C4-2B (cell line): ENCODE results near the gene OR10A2.

Experiments used
- ZFX ChIP-seq: fragments of 450-650 bp; IDR thresholded peaks from 2 replicates; pipeline ENCODE4 v1.6.1; 2017
- TF ChIP-seq, protein P1 (sequence below): fragments of 450-650 bp; conservative IDR thresholded peaks from 2 replicates; pipeline ENCODE4 v1.5.1; 2017; ENCODE audit warnings: mild to moderate bottlenecking

GRCh38 chr11:6828103-6828502, 34.8 kb upstream of the OR10A2 start:
- TF ChIP-seq, protein P1, sequence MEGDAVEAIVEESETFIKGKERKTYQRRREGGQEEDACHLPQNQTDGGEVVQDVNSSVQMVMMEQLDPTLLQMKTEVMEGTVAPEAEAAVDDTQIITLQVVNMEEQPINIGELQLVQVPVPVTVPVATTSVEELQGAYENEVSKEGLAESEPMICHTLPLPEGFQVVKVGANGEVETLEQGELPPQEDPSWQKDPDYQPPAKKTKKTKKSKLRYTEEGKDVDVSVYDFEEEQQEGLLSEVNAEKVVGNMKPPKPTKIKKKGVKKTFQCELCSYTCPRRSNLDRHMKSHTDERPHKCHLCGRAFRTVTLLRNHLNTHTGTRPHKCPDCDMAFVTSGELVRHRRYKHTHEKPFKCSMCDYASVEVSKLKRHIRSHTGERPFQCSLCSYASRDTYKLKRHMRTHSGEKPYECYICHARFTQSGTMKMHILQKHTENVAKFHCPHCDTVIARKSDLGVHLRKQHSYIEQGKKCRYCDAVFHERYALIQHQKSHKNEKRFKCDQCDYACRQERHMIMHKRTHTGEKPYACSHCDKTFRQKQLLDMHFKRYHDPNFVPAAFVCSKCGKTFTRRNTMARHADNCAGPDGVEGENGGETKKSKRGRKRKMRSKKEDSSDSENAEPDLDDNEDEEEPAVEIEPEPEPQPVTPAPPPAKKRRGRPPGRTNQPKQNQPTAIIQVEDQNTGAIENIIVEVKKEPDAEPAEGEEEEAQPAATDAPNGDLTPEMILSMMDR = no peak
- TF ChIP-seq ZFX = no peak
